ENCODE results near the gene KCNMB2. TPM values are rescaled to one million over a fixed set of nuclear protein-coding genes. Genes with fewer than 3 reads are reported as not detected.

Gene KCNMB2
- total RNA-seq, 4 donors from 2014 or later, result 0.82 TPM; not detected in 3

DNA sequence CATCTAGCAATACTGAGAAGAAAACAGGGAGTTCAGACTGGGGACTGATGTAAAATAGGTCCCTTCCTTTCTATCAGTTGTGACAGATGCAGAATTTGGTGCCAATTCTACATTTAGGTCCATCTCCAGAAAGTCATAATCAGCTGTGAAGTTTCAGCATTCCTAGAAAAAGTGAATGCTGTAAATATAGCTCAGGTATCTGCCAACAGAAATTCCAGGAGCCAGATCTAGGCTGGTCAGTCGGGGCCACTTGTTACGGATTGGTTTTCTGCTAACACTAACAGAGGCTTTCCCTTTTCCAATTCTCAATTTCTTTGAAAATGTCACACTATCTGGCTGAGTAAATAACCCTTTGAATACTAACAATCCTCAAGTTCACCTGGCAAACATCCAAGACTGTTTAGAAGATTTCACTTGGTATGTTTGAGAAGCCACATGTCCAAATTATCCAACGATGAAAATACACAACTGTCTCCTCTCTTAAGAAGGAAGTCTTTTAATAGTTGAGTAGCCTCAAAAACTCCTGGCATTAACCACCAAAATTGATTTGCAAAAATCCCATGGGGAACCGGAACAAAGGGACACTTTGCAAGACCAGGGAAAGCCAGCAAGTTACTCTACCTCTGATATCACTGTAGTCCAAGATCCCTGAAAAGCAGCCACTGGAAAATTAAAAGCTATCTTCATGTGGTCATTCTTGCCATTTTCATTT is 313.1 kb downstream of the KCNMB2 start:
- Histone ChIP-seq H3K4me1 (peaks cover 0 to 10% (median 0%) of the 10 kb centered on the region in 4 donors), H3K4me3 (no peak overlapping the region), H3K27me3 (no peaks in the 10 kb centered on the region), H3K27ac (peak overlapping the region in 1 of 4 donors; percentile 7), H3K9me3 (no peaks in the 10 kb centered on the region), H3K36me3 (no peaks in the 10 kb centered on the region)
- no peak for DNase-seq
- no peak for TF ChIP-seq POLR2AphosphoS5 (IDR thresholded peaks at IDR 0.05)
- TF ChIP-seq EP300 (IDR thresholded peaks at IDR 0.05; ENCODE audit: low read depth), result no peak
- TF ChIP-seq, protein P1, sequence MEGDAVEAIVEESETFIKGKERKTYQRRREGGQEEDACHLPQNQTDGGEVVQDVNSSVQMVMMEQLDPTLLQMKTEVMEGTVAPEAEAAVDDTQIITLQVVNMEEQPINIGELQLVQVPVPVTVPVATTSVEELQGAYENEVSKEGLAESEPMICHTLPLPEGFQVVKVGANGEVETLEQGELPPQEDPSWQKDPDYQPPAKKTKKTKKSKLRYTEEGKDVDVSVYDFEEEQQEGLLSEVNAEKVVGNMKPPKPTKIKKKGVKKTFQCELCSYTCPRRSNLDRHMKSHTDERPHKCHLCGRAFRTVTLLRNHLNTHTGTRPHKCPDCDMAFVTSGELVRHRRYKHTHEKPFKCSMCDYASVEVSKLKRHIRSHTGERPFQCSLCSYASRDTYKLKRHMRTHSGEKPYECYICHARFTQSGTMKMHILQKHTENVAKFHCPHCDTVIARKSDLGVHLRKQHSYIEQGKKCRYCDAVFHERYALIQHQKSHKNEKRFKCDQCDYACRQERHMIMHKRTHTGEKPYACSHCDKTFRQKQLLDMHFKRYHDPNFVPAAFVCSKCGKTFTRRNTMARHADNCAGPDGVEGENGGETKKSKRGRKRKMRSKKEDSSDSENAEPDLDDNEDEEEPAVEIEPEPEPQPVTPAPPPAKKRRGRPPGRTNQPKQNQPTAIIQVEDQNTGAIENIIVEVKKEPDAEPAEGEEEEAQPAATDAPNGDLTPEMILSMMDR (IDR thresholded peaks at IDR 0.05), result no peak
- TF ChIP-seq POLR2A (IDR thresholded peaks at IDR 0.05), result no peak
- in situ Hi-C loops (cut with MboI; ENCODE audit: low pct_ligation_motif_present in 1 of 4, low pct_unique_long_range_greater_than_20kb in 1 of 4, low sequenced_read_pairs in 3 of 4) (no loop called here), intact Hi-C loops (cut with DNase I; ENCODE audit: low total_unique reads) (no loop called here)
- WGBS, 2 donors (ENCODE audit: low coverage in 1 of 2), result 50 to 62% methylated on average over 3 to 4 of the region's 4 CpGs

- intact Hi-C loops (cut with DNase I; ENCODE audit: low total_unique reads) (no loop called here), in situ Hi-C loops (cut with MboI; ENCODE audit: low pct_ligation_motif_present in 1 of 4, low pct_unique_long_range_greater_than_20kb in 1 of 4, low sequenced_read_pairs in 3 of 4) (no loop called here)
- 79% methylated on average over 4 to 8 of the region's 8 CpGs for WGBS, 2 donors (ENCODE audit: low coverage in 1 of 2)
- no peaks in the 10 kb centered on the region for H3K36me3 ChIP-seq
- H3K4me1 ChIP-seq, result peaks cover 0 to 10% (median 0%) of the 10 kb centered on the region in 4 donors
- H3K4me3 ChIP-seq, result no peak overlapping the region
- TF ChIP-seq, protein P1 (IDR thresholded peaks at IDR 0.05), result no peak
- TF ChIP-seq EP300 (IDR thresholded peaks at IDR 0.05; ENCODE audit: low read depth), result no peak
- TF ChIP-seq POLR2AphosphoS5 (IDR thresholded peaks at IDR 0.05), result no peak
- no peak for TF ChIP-seq POLR2A (IDR thresholded peaks at IDR 0.05)
- no peaks in the 10 kb centered on the region for H3K9me3 ChIP-seq
- H3K27me3 ChIP-seq, result no peaks in the 10 kb centered on the region
- DNase-seq, result no peak
- H3K27ac ChIP-seq, result no peak overlapping the region
Measured at GRCh38 chr3:178850450-178851190, 314.4 kb downstream of the KCNMB2 start.

DNA sequence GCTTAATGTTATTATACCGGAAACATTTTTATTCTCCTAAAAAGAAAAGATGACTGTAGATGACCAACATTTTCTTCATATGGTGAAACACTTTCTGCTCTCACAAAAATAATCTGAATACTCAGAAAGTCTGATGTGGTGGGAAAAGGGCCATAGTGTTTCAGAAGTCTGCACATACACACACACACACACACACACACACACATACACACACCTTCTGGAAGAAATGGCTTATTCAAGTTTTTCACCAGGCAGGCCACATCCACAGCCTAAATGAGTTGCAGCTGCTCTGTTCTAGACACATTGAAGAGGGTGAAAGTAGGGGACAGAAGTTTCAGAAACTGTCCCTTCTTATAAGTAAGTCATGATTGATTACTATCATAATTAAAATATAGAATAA is 315.3 kb downstream of the KCNMB2 start:
- Histone ChIP-seq H3K27ac (no peak overlapping the region), H3K36me3 (no peaks in the 10 kb centered on the region), H3K9me3 (no peaks in the 10 kb centered on the region), H3K4me1 (peaks cover 0 to 6% (median 0%) of the 10 kb centered on the region in 4 donors), H3K27me3 (no peaks in the 10 kb centered on the region), H3K4me3 (no peak overlapping the region)
- intact Hi-C loops (cut with DNase I; ENCODE audit: low total_unique reads) (no loop called here), in situ Hi-C loops (cut with MboI; ENCODE audit: low pct_ligation_motif_present in 1 of 4, low pct_unique_long_range_greater_than_20kb in 1 of 4, low sequenced_read_pairs in 3 of 4) (no loop called here)
- DNase-seq, result no peak
- TF ChIP-seq POLR2AphosphoS5 (IDR thresholded peaks at IDR 0.05), result no peak
- TF ChIP-seq POLR2A (IDR thresholded peaks at IDR 0.05), result no peak
- TF ChIP-seq, protein P1 (IDR thresholded peaks at IDR 0.05), result no peak
- TF ChIP-seq EP300 (IDR thresholded peaks at IDR 0.05; ENCODE audit: low read depth), result no peak
- WGBS, 2 donors (ENCODE audit: low coverage in 1 of 2), result 97 to 100% methylated on average over 1 of the region's 1 CpG

DNA sequence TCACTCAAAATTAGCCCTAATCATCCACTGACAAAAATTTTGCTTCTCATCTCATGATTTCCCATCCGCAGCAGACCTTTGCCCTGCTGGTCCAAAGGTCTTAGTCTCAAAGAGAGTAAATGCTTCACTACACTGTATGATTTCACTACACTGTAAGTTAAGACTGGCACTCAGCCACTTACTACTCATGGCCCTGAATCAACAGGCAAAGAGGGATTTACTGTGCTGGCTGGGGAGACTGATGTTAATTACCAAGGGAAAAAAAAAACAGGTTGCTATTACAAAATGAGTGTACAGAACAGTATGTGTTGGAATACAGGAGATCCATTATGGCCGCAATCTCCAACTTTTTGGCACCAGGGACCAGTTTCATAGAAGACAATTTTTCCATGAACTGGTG is 320.6 kb downstream of the KCNMB2 start:
- DNase-seq, result no peak
- TF ChIP-seq, protein P1 (IDR thresholded peaks at IDR 0.05), result no peak
- no peak for TF ChIP-seq EP300 (IDR thresholded peaks at IDR 0.05; ENCODE audit: low read depth)
- TF ChIP-seq POLR2AphosphoS5 (IDR thresholded peaks at IDR 0.05), result no peak
- TF ChIP-seq POLR2A (IDR thresholded peaks at IDR 0.05), result no peak
- 88 to 90% methylated on average over 2 of the region's 2 CpGs for WGBS, 2 donors (ENCODE audit: low coverage in 1 of 2)

More for the DNA sequence above, 320.6 kb downstream of the KCNMB2 start:
- no peaks in the 10 kb centered on the region for H3K27me3 ChIP-seq
- no peaks in the 10 kb centered on the region for H3K4me1 ChIP-seq
- no peak overlapping the region for H3K27ac ChIP-seq
- no peak overlapping the region for H3K4me3 ChIP-seq
- H3K9me3 ChIP-seq, result no peaks in the 10 kb centered on the region
- in situ Hi-C loops (cut with MboI; ENCODE audit: low pct_ligation_motif_present in 1 of 4, low pct_unique_long_range_greater_than_20kb in 1 of 4, low sequenced_read_pairs in 3 of 4) (no loop called here), intact Hi-C loops (cut with DNase I; ENCODE audit: low total_unique reads) (no loop called here)
- no peaks in the 10 kb centered on the region for H3K36me3 ChIP-seq

All from transverse colon (tissue), 4 donors.